CD4-positive, alpha-beta T cell treated with Interleukin-6 at 100 ng/mL for 8 hours (primary cell): ENCODE results near the gene ZNF346.

Experiments
- DNase-seq: peaks from one replicate; pipeline ENCODE4 v3.0.0-alpha.2; 2020; ENCODE audit warnings: mixed read lengths, low spot score

ZNF346 gene

GRCh38 chr5:177095088-177095669, 72.7 kb downstream of the ZNF346 start:
- no peak for DNase-seq

GRCh38 chr5:177096162-177097015, 73.9 kb downstream of the ZNF346 start:
- no peak for DNase-seq

- DNase-seq = no peak
Measured at GRCh38 chr5:177097016-177097985, 74.8 kb downstream of the ZNF346 start.

- no peak for DNase-seq
Measured at GRCh38 chr5:177098120-177098469, 75.6 kb downstream of the ZNF346 start.

- no peak for DNase-seq
Measured at GRCh38 chr5:177098470-177099141, 76.1 kb downstream of the ZNF346 start.

GRCh38 chr5:177099422-177100093, 77.1 kb downstream of the ZNF346 start:
- DNase-seq = no peak

- no peak for DNase-seq
Measured at GRCh38 chr5:177100714-177101121, 78.2 kb downstream of the ZNF346 start.

GRCh38 chr5:177103523-177104253, 81.2 kb downstream of the ZNF346 start:
- no peak for DNase-seq

GRCh38 chr5:177105691-177106476, 83.4 kb downstream of the ZNF346 start:
- no peak for DNase-seq

- no peak for DNase-seq
Measured at GRCh38 chr5:177107159-177107558, 84.7 kb downstream of the ZNF346 start.

GRCh38 chr5:177109810-177110209, 87.3 kb downstream of the ZNF346 start:
- DNase-seq = no peak

- peak; percentile 48 for DNase-seq
Measured at GRCh38 chr5:177111720-177112394, 89.4 kb downstream of the ZNF346 start.

- no peak for DNase-seq
Measured at GRCh38 chr5:177112589-177113220, 90.2 kb downstream of the ZNF346 start.

- DNase-seq = peak; percentile 77
Measured at GRCh38 chr5:177113566-177114424, 91.3 kb downstream of the ZNF346 start.

- peak; percentile 86 for DNase-seq
Measured at GRCh38 chr5:177116631-177117373, 94.3 kb downstream of the ZNF346 start.

- no peak for DNase-seq
Measured at GRCh38 chr5:177117441-177118045, 95.0 kb downstream of the ZNF346 start.

- DNase-seq = no peak
Measured at GRCh38 chr5:177122566-177122965, 100.1 kb downstream of the ZNF346 start.
